Rectal smooth muscle tissue (tissue), 1 donor: ENCODE data around the gene CTDP1.

Experiments used
- H3K27ac ChIP-seq: one replicate; pipeline ENCODE4 v1.7.0; 2013; ENCODE audit warnings: low read depth, low read length, inconsistent platforms
- H3K27me3 ChIP-seq: one replicate; pipeline ENCODE4 v1.7.0; 2013; ENCODE audit warnings: low read length; ENCODE audit not compliant: control insufficient read depth, insufficient read depth
- H3K36me3 ChIP-seq: one replicate; pipeline ENCODE4 v1.7.0; 2013; ENCODE audit warnings: low read length; ENCODE audit not compliant: control insufficient read depth, insufficient read depth
- H3K4me1 ChIP-seq: one replicate; pipeline ENCODE4 v1.7.0; 2013; ENCODE audit warnings: low read length; ENCODE audit not compliant: control insufficient read depth, insufficient read depth
- H3K4me3 ChIP-seq: one replicate; pipeline ENCODE4 v1.7.0; 2013; ENCODE audit warnings: low read length
- H3K9ac ChIP-seq: one replicate; pipeline ENCODE4 v1.7.0; 2013; ENCODE audit warnings: low read length

Gene CTDP1

DNA sequence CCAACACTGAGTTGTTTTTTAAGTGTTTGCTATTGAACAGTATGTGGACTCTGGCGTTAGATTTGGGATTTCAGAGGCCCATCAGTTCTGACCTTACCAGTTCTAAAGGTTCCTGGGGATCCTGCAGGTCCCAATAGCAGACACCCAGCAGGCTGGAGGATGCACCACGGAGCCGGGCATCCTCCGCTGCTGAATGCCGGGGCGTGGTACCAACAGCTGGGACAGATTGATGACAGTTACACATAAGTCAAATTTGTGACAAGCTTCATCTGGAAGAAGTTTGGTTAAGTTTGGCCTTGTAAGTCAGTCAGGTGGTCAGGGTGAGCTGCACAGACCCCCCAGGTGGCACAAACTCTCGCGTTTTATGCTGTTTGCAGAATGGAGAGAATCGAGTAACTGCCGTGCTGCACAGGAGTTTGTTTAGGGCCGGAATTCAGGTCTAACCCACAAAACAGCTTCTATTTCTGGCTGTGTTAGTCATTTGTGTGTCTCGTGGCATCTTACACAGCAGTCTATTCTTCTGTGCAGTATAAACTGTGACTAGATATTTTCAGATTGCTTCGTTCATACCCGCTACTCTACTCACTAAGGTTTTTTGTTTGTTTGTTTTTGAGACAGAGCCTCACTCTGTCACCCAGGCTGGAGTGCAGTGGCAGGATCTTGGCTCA, 19.2 kb downstream of the CTDP1 start:
- Histone ChIP-seq H3K27ac (no peak overlapping the region), H3K9ac (no peak overlapping the region), H3K4me3 (no peak overlapping the region), H3K27me3 (no peaks in the 10 kb centered on the region), H3K36me3 (peaks cover 28% of the 10 kb centered on the region), H3K4me1 (no peaks in the 10 kb centered on the region)

DNA sequence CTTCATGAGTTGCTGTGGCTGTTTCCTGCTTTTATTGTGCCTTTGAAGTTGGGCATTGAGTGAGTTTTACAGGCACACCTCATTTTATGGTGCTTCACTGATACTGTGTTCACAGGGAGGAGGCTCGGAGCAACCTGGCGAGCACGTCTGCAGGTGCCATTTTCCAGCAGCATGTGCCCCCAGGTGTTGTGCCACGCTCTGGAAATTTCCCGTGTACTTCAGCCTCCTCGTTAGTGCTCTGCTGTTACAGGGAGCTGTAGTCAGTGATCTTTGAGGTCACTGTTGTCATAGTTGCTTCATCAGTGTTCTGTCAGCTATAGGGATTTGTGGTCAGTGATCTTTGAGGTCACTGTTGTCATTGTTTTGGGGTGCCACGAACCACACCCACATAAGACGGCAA, 20.1 kb downstream of the CTDP1 start:
- Histone ChIP-seq H3K27ac (no peak overlapping the region), H3K4me3 (no peak overlapping the region), H3K36me3 (peaks cover 28% of the 10 kb centered on the region), H3K4me1 (no peaks in the 10 kb centered on the region), H3K27me3 (no peaks in the 10 kb centered on the region), H3K9ac (no peak overlapping the region)

DNA sequence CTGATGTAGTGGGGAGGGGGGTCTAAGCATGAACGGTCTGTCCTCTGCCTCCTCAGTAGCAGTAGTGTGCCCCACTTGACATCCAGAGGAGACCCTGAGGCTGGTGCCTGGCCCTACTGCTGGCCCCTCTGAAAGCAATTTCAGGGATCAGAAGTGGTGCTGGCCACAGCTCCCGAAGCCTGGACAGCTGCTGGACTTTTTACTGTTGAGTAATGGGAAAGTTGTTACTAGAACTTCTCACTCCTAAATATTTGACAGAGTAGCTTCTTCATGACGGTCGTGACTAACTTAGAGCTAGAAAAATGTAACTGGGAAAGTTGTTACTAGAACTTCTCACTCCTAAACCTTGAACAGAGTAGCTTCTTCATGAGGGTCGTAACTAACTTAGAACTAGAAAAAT, 23.3 kb downstream of the CTDP1 start:
- Histone ChIP-seq H3K27me3 (no peaks in the 10 kb centered on the region), H3K27ac (no peak overlapping the region), H3K4me3 (no peak overlapping the region), H3K4me1 (no peaks in the 10 kb centered on the region), H3K36me3 (peaks cover 34% of the 10 kb centered on the region), H3K9ac (no peak overlapping the region)

DNA sequence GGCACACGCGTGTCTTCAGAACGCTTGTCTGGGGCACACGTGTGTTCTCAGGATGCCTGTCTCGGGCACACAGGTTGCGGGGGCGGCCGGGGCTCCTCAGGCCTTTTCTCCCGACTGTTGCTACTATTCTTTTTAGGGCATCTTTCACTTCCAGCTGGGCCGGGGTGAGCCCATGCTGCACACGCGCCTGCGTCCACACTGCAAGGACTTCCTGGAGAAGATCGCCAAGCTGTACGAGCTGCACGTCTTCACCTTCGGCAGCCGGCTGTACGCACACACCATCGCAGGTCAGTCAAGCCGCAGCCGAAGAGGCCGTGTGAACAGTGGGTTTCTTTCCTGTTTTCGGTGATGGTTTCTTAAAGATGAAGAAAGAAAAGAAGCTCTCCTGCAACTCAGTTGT, 25.0 kb downstream of the CTDP1 start:
- Histone ChIP-seq H3K4me1 (no peaks in the 10 kb centered on the region), H3K36me3 (peaks cover 34% of the 10 kb centered on the region), H3K27ac (no peak overlapping the region), H3K27me3 (no peaks in the 10 kb centered on the region), H3K4me3 (no peak overlapping the region), H3K9ac (no peak overlapping the region)

DNA sequence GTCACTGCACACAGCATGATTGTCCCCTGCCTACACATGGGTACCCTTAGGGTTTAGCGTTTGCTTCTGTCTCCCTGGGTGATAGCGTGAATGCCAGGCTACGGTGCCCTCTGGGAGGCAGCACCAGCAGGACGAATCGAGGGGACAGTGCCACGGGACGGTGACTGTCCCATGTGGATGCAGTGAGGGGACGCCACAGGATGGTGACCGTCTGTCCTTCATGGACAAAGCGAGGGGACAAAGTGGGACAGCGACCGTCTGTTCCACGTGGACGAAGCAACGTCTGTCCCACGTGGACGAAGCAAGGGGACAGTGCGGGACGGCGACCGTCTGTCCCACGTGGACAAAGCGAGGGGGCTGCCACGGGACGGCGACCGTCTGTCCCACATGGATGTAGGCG, 25.7 kb downstream of the CTDP1 start:
- no peak overlapping the region for H3K27ac ChIP-seq
- H3K4me3 ChIP-seq = no peak overlapping the region
- H3K9ac ChIP-seq = no peak overlapping the region
- H3K4me1 ChIP-seq = no peaks in the 10 kb centered on the region
- H3K36me3 ChIP-seq = peaks cover 31% of the 10 kb centered on the region
- H3K27me3 ChIP-seq = no peaks in the 10 kb centered on the region

DNA sequence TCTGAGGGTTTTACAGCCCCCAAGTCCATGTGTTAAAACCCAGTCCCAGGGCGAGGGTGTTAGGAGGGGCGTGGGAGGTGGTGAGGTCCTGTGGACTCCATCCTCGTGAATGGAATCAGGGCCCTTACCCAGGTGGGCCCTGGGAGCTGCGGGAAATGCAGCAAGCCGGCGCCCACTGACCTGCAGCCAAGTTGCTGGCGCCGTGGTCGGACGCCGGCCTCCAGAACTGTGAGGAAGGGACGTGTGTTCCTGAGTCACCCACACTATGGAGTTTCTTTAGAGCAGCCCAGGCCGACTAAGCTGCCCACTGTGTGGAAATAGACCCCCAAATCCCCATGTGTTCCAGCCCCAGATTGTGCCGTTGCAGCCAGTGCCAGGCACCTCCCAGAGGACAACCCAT, 26.4 kb downstream of the CTDP1 start:
- H3K36me3 ChIP-seq = peaks cover 29% of the 10 kb centered on the region
- H3K4me3 ChIP-seq = no peak overlapping the region
- H3K27ac ChIP-seq = no peak overlapping the region
- no peak overlapping the region for H3K9ac ChIP-seq
- H3K27me3 ChIP-seq = no peaks in the 10 kb centered on the region
- H3K4me1 ChIP-seq = no peaks in the 10 kb centered on the region

DNA sequence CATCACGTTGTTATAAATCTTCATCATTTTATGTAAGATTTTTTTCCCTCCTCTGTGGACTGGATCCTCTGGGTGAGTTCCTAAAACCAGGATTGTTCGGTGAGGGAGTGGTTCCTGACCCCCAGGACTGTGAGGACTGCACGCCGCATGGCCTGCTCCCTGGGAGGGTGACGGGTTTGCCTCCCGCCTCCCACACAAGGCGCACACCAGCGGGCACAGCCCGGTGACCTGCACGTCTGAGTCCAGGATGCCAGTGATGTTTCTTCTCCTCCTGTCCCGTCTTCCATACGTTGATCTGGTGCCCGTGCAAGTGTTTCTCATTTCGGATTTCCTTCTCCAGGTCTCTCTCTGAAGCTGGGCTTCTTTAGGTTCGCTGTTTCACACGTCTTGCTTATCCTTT, 27.1 kb downstream of the CTDP1 start:
- H3K4me3 ChIP-seq = no peak overlapping the region
- H3K4me1 ChIP-seq = no peaks in the 10 kb centered on the region
- no peak overlapping the region for H3K27ac ChIP-seq
- no peak overlapping the region for H3K9ac ChIP-seq
- no peaks in the 10 kb centered on the region for H3K27me3 ChIP-seq
- H3K36me3 ChIP-seq = peaks cover 32% of the 10 kb centered on the region

DNA sequence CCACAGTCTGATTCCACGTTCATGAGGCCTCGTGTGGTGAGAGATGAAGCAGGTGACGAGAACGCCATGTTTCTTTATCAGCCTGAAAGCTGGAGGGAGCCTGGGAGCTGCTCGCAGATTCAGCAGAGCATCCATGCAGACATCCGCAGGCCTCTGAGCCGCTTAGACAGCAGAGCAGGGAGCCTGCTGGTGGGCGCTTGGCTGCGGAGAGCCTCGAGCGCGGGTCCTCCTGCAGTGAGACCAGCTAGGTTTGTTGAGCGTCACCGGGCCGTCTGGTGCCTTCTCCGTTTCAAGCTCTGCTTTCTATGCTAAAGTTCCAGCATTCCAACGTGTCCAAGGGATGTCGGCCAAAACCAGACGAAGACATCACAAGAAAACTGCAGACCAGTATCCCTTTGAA, 27.6 kb downstream of the CTDP1 start:
- Histone ChIP-seq H3K4me3 (no peak overlapping the region), H3K27ac (no peak overlapping the region)

DNA sequence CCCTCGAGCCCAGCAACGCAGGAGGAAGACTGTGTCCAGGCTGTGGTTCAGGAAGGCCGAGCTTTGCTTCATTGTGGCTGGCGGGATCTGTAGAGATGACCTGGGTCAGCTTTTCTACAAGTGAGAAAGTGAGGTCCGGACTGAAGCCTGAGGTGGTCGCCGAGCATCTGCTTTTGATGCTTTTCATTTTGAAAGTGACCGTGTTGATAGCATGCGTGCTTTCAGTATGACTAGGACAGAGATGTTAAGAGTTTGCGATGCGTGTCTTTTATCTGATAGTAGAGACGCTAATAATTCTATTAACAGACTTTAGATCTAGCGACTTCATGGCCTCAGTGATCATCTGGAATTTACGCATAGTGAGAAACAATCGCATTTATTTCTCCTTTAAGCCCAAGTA, 28.1 kb downstream of the CTDP1 start:
- no peaks in the 10 kb centered on the region for H3K27me3 ChIP-seq
- no peaks in the 10 kb centered on the region for H3K4me1 ChIP-seq
- no peak overlapping the region for H3K9ac ChIP-seq
- H3K27ac ChIP-seq = no peak overlapping the region
- peaks cover 32% of the 10 kb centered on the region for H3K36me3 ChIP-seq
- H3K4me3 ChIP-seq = no peak overlapping the region

More for the DNA sequence above, 27.6 kb downstream of the CTDP1 start:
- H3K27me3 ChIP-seq = no peaks in the 10 kb centered on the region
- H3K36me3 ChIP-seq = peaks cover 32% of the 10 kb centered on the region
- no peaks in the 10 kb centered on the region for H3K4me1 ChIP-seq
- no peak overlapping the region for H3K9ac ChIP-seq

DNA sequence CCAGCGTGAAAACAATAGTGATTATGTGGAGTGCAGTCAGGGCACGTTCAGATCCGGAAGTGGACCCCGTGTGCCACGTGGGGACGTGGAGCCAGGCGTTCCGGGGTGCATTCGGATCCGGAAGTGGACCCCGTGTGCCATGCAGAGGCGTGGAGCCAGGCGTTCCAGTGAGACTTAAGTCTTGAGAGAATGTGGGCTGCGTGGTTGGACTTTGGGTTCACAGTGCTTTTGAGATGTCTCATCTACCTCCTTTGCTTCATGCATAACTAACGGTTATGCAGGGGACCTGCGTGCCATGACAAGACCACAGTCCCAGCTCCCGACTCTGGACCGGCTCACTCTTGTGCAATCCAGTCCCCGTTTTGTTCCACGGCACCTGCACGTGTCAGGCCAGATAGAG, 28.8 kb downstream of the CTDP1 start:
- no peak overlapping the region for H3K4me3 ChIP-seq
- no peak overlapping the region for H3K27ac ChIP-seq
- H3K4me1 ChIP-seq = no peaks in the 10 kb centered on the region
- no peak overlapping the region for H3K9ac ChIP-seq
- peaks cover 33% of the 10 kb centered on the region for H3K36me3 ChIP-seq
- no peaks in the 10 kb centered on the region for H3K27me3 ChIP-seq

DNA sequence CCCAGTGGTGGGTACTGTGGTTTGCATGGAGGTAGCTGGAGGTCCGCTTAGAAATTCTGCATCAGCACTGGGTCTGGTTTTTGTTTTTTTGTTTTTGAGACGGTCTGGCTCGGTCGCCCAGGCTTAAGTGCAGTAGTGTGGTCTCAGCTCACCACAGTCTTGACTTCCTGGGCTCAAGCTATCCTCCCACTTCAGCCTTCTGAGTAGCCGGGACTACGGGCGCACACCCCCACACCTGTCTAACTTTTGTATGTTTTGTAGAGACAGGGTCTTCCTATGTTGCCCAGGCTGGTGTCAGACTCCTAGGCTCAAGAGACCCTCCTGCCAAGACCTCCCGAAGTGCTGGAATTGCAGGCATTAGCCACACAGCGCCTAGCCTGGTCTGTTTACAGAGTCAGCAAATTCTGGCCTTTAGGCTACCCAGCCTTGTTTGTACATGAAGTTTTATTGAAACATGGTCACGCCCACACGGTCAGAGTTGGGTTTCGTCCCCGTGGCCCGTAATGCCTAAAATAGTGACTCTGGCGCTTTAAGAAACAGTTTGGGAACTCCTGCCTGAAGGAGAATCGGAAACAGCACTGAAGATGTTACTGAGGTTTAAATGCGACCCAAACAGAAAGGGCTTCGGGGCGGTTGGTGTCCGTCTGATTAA, 32.7 kb downstream of the CTDP1 start:
- no peak overlapping the region for H3K27ac ChIP-seq
- H3K9ac ChIP-seq = no peak overlapping the region
- peaks cover 38% of the 10 kb centered on the region for H3K36me3 ChIP-seq
- no peak overlapping the region for H3K4me3 ChIP-seq
- H3K27me3 ChIP-seq = no peaks in the 10 kb centered on the region
- H3K4me1 ChIP-seq = no peaks in the 10 kb centered on the region

DNA sequence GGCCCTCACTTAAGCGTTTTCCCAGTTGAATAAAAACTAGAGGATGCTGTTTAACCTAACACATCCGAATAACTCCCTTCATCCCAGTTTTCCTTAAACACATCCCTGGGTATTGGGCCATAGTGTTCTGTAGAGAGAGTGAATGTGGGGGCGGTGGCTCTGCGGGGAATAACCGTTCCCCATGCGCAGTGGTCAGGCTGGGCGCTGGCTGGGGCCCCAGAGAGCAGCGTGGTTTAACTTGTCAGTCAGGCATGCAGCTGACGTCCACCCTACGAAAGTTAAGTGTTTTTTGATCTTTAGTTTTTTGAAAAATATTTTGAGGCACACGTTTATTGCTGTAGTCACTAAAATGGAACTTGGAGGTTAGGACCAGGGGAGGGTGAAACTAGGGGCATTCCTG, 33.7 kb downstream of the CTDP1 start:
- no peak overlapping the region for H3K27ac ChIP-seq
- peaks cover 33% of the 10 kb centered on the region for H3K36me3 ChIP-seq
- no peaks in the 10 kb centered on the region for H3K4me1 ChIP-seq
- H3K4me3 ChIP-seq = no peak overlapping the region
- no peaks in the 10 kb centered on the region for H3K27me3 ChIP-seq
- no peak overlapping the region for H3K9ac ChIP-seq
